T-helper 17 cell (primary cell): ENCODE data around the gene ECHS1. TPM values are rescaled to one million over a fixed set of nuclear protein-coding genes. Genes with fewer than 3 reads are reported as not detected.
A peak's percentile ranks its signal among the peaks of the same experiment; 100 is the strongest.
"Not testable (repeated sequence)": the region's sequence is repeated elsewhere in the genome, so short reads cannot be mapped to it uniquely, and the experiment has no call there.

ENCODE experiments used
- ATAC-seq: fragments of 150-1000 bp; cut with Tn5 transposase; 2 replicates; pipeline ENCODE4 v1.10.0; 2021; ENCODE audit warnings: mild to moderate bottlenecking, moderate library complexity
- DNase-seq, 3 donors: peaks; one replicate each; pipeline versions ENCODE4 v3.0.0 to v3.0.0-alpha.2; 2020 to 2021
- H3K9me3 ChIP-seq: one replicate; pipeline ENCODE4 v1.7.0; 2013; ENCODE audit warnings: low read length, mild to moderate bottlenecking; ENCODE audit not compliant: control insufficient read depth, poor library complexity, severe bottlenecking
- H3K27ac Mint-ChIP-seq: one replicate; pipeline ENCODE4 v1.8.0; 2022; ENCODE audit warnings: mild to moderate bottlenecking, moderate library complexity, mixed read lengths
- H3K27me3 Mint-ChIP-seq: one replicate; pipeline ENCODE4 v1.8.0; 2022; ENCODE audit warnings: mixed read lengths
- H3K36me3 Mint-ChIP-seq: one replicate; pipeline ENCODE4 v1.8.0; 2022; ENCODE audit warnings: low read depth, mixed read lengths
- H3K4me1 Mint-ChIP-seq: one replicate; pipeline ENCODE4 v1.8.0; 2022; ENCODE audit warnings: mild to moderate bottlenecking, mixed read lengths
- H3K4me3 Mint-ChIP-seq: one replicate; pipeline ENCODE4 v1.8.0; 2022; ENCODE audit warnings: mild to moderate bottlenecking, moderate library complexity, mixed read lengths
- total RNA-seq, 4 donors: library from RNA in 2 of 4; stranded (reverse) in 2 of 4; gene quantifications; one replicate each; pipeline ENCODE4 v1.2.3 and lab custom pipeline; 2022 to 2026

The ECHS1 gene
- total RNA-seq (10 to 100 TPM; 18.2 to 20.2 TPM), total RNA-seq (lab: John Stamatoyannopoulos, UW) (20.4 to 41.0 reads per million in 2 donors)

DNA sequence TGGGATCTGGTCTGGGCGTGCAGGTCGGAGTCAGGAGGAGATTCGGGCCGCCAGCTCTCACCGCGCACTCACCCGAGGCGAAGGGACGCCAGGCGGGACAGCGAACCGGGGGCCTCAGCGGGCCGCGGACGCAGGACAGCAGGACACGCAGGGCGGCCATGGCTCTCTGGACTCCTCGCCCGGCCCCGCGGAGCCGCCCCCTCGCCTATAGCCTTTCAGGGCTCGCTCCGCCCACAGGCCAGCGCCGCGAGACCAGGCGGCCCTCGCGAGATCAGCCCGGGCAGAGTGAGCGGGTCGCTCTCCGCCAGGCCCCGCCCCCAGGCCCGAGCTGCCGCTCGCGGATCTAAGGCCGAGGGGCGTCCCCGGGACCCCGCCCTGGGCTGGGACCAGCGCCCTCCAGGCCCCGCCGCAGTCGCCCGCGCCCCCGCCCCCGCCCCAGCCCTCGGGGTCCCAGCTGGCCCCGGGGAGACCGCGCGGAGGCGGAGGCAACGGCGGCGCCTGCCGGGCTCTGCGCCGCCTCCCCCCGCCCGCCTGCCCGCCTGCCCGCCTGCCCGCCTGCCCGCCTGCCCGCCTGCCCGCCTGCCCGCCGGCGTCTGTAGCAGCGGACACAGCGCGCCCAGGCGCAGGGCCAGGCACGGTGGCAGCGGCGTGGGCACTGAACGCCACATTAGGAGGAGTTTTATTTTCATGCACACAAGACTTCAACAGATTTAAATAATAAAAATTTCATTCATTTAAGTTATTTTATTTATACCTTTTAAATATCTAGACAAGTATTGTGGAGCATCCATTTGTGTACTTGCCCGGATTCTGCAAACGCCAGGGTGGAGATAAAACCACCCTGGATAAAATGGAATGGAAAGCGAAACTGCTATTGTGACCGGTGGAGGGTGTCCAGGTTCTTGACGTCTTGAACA is at the start of gene ECHS1:
ECHS1 (minus strand) TSS at position 181 of the 917 bp plus-strand sequence; CDS start at position 160, 21 bp downstream.
- Mint-ChIP-seq H3K4me3 (peak within 1 kb of the TSS; percentile 90), H3K27me3 (no peaks in the 10 kb centered on the region), H3K27ac (peak within 1 kb of the TSS; percentile 53), H3K36me3 (no peaks in the 10 kb centered on the region), H3K4me1 (peaks cover 6% of the 10 kb centered on the region)
- ATAC-seq (peak; percentile 99), DNase-seq (peak; percentile 89 to 94 (median 93))
- H3K9me3 ChIP-seq: no peaks in the 10 kb centered on the region

DNA sequence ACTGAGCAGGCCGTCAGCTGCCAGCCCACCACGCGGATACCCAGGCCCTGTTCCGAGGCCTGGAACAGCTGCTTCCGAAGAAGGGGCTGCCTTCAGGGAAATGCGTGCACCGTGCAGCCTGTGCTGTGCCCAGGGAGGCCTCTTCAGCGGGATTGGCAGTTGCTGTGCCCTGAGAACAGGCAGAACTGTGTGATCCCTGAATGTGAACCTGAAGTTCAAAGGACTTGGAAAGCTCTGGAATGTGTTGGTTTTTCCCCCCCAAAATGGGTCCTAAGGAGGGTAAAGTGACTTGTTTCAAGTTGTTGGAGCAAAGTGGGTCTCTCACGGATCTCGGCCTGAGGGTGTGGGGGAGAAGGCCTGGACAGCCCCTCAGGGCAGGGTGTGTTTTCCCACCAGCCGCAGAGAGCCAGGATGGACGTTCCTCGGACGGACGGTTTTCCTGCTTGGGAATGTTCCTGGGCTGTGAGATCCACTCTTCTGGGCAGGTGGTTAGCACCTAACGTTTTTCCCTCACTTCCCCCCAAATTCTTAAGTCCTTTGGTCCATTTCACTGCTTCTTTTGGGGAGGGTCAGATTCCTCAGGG is 49.2 kb upstream of the ECHS1 start:
- ATAC-seq (no peak), DNase-seq (no peak)
- Mint-ChIP-seq H3K36me3 (peaks cover 5% of the 10 kb centered on the region), H3K27ac (no peak overlapping the region), H3K4me3 (no peak overlapping the region), H3K27me3 (peaks cover 6% of the 10 kb centered on the region), H3K4me1 (peaks cover 5% of the 10 kb centered on the region)
- no peaks in the 10 kb centered on the region for H3K9me3 ChIP-seq

DNA sequence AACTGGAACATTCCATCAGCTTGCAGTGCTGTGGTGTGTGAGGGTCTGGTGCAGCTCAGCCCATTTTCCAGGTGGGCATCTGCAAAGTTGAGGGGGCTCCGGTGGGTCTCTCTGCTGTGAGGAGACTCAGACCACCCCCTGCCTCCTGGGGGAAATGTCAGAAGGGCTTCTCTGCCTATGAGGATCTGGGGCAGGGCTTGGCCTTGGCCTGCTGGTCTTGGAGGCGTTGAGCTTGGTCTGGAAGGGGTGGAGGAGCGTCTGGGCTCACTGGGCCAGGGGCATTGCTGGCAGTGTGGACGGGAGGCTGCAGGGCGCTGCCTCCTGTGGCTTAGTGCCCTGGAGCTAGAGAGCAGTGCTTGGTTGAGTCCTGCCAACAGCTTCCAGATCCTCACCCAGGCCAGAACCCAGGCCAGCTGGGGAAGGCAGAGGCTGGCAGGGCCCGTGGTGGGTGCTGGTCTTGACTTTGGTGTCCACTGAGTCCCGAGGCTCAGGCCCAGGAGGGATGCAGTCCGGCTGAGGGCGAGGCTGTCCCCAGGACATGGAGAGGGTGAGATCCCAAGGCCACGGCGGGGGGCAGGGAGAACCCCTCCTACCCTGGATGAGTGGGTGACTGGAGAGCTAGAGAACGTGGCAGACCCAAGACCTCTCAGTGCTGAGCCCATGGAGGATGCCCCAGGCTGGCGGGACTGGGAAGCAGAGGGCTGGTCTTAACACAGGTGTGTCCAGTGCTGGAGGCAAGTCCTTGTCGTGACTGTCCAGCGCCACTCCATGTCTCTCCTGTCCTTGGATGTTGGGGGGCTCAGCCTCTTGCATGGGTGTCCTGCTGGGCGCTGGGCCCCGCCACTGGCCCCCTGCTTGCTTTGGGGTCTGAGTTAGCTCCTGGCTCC is 48.4 kb upstream of the ECHS1 start:
- peaks cover 5% of the 10 kb centered on the region for H3K4me1 Mint-ChIP-seq

DNA sequence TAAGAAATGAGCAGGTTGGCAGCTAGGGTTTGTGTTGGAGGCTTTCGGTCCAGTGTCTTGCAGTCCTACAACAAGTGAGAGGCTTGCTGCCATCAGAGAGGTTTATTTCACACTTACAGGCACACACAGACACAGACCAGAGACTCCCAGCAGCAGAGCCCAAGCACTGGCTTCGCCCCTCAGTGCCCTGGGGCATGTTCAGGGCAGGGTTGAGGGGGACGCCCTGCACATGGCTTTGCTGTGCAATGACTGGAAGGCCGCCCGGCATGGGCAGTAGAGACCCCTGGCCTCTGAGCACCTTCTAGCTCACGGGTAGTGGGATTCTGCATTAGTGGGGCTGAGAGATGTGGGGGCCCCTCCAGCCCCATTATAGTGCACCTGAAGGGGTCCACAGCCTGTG is 47.4 kb upstream of the ECHS1 start:
- no peaks in the 10 kb centered on the region for H3K9me3 ChIP-seq
- ATAC-seq (no peak), DNase-seq (no peak)
- Mint-ChIP-seq H3K27me3 (peaks cover 6% of the 10 kb centered on the region), H3K4me3 (no peak overlapping the region), H3K4me1 (peaks cover 5% of the 10 kb centered on the region), H3K36me3 (peaks cover 8% of the 10 kb centered on the region), H3K27ac (no peak overlapping the region)

More for the DNA sequence above, 48.4 kb upstream of the ECHS1 start:
- no peak overlapping the region for H3K27ac Mint-ChIP-seq
- ATAC-seq: no peak
- peaks cover 6% of the 10 kb centered on the region for H3K27me3 Mint-ChIP-seq
- DNase-seq: no peak
- no peaks in the 10 kb centered on the region for H3K9me3 ChIP-seq
- peak overlapping the region; percentile 21 for H3K4me3 Mint-ChIP-seq
- peaks cover 5% of the 10 kb centered on the region for H3K36me3 Mint-ChIP-seq

DNA sequence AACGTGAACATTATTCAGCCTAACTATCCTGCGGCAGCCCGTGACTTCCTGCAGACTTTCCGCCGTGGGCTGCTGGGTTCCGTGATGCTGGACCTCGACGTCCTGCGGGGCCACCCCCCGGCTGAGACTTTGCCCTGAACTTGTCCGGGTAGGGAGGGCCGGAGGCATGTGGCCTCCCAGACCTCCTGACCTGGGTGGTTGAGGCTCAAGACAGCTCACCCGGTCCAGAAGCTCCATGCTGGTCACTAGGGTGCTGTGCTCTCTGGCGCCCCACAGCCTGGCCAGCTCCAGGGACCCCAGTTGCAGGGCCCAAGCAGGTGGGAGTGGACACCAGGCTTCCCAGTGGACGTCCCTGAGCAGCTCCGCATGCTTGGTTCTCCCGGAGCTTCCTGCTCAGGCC is 46.9 kb upstream of the ECHS1 start:
- DNase-seq (no peak), ATAC-seq (no peak)
- H3K27me3 Mint-ChIP-seq: peaks cover 6% of the 10 kb centered on the region
- H3K4me1 Mint-ChIP-seq: peaks cover 5% of the 10 kb centered on the region
- H3K4me3 Mint-ChIP-seq: no peak overlapping the region
- no peaks in the 10 kb centered on the region for H3K9me3 ChIP-seq
- H3K27ac Mint-ChIP-seq: no peak overlapping the region
- peaks cover 8% of the 10 kb centered on the region for H3K36me3 Mint-ChIP-seq

DNA sequence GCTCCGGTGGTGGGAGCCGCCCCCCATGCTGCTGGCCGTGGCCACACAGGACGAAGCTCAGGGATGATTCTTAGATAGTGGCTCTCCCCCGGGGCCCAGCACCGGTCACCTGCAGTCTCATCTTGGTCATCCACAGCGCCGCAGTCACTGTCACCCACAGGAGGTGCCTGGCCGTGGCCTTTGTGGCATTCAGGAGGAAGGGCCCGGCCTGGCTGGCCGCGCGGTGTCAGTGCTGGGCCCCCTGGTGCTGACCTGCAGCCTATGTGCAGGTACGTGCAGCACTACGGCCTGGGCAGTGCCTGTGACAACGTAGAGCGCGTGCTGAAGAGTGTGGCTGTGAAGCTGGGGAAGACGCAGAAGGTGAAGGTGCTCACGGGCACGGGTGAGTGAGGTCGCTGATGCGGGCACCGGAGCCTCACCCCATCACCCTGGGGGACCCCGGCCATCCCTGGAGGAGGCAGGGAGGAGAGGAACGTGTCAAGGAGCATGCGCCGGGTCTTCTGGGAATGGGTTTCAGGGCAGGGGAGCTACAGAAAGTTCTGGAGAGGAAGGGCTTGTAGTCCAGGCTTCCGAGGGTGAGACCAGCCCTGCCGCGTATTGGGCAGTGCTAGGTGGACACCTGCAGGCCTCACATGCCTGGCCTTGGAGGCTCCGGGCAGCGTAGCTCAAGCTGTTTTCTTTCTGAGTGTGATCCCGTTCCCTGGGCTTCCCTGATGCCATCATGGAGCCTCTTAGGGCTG is 46.2 kb upstream of the ECHS1 start:
- Mint-ChIP-seq H3K36me3 (peaks cover 8% of the 10 kb centered on the region), H3K27ac (no peak overlapping the region), H3K27me3 (peaks cover 6% of the 10 kb centered on the region), H3K4me3 (no peak overlapping the region), H3K4me1 (peaks cover 5% of the 10 kb centered on the region)
- no peaks in the 10 kb centered on the region for H3K9me3 ChIP-seq
- no peak for ATAC-seq
- no peak for DNase-seq

DNA sequence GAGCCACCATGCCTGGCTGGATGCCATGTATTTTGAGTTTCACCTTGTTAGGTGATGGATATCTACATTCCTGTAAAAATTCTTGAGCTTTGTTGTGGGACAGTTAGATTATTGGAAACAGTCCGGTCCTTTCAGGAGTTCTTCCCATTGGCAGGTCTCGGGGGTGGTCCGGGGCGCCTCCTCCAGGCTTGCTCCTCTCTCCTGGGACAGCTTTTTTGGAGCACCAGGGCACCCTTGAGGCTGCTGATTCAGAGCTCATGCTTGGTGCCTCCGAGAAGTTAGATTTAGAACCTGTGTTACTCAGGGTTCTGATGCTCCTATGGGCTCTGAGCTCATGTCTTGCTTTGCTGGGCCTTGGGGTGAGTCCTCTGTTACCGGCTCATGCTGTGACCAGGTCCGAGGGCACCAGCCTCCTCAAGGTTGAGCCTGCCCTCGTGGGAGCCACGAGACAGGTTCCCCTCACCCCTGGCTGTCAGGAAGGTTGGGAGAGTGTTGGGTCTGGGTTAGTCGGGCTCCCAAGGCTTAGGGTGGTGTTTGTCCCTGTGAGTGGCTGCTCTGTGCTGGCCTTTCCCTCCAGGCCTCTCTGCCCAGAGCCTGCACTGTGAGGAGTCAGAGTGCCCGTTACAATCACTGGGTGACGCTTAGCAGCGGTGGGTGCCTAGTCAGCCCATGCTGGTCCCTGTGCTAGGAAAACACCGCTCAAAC is 45.3 kb upstream of the ECHS1 start:
- peaks cover 6% of the 10 kb centered on the region for H3K27me3 Mint-ChIP-seq
- no peak overlapping the region for H3K27ac Mint-ChIP-seq
- no peak overlapping the region for H3K4me3 Mint-ChIP-seq
- H3K36me3 Mint-ChIP-seq: peaks cover 9% of the 10 kb centered on the region
- no peak for ATAC-seq
- no peak for DNase-seq
- peaks cover 5% of the 10 kb centered on the region for H3K4me1 Mint-ChIP-seq
- no peaks in the 10 kb centered on the region for H3K9me3 ChIP-seq

DNA sequence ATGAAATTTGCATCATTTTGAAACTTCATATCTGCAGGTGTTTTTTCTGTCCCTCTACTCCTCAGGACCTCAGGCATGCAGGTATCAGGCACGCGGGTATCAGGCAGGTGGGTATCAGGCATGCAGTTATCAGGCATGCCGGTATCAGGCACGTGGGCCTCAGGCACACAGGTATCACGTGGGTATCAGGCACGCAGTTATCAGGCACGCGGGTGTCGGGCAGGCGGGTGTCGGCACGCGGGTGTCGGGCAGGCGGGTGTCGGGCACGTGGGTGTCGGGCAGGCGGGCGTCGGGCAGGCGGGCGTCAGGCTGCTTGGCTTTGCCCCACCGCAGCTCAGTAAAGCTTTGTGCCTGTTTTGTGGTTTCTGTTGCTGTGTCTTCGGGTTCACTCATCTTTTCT is 42.6 kb upstream of the ECHS1 start:
- ATAC-seq (no peak), DNase-seq (no peak)
- H3K4me3 Mint-ChIP-seq: no peak overlapping the region
- H3K36me3 Mint-ChIP-seq: peaks cover 15% of the 10 kb centered on the region
- H3K27ac Mint-ChIP-seq: no peak overlapping the region
- H3K9me3 ChIP-seq: peaks cover 18% of the 10 kb centered on the region
- H3K27me3 Mint-ChIP-seq: no peaks in the 10 kb centered on the region
- H3K4me1 Mint-ChIP-seq: no peaks in the 10 kb centered on the region

DNA sequence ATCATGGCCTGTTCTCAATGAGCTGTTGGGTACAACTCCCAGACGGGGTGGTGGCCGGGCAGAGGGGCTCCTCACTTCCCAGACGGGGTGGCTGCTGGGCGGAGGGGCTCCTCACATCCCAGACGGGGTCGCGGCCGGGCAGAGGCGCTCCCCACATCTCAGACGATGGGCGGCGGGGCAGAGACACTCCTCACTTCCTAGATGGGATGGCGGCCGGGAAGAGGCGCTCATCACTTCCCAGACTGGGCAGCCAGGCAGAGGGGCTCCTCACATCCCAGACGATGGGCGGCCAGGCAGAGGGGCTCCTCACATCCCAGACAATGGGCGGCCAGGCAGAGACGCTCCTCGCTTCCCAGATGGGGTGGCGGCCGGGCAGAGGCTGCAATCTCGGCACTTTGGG is 41.2 kb upstream of the ECHS1 start:
- not testable (repeated sequence) for H3K4me1 Mint-ChIP-seq, ATAC-seq, DNase-seq, H3K27ac Mint-ChIP-seq, H3K27me3 Mint-ChIP-seq, H3K4me3 Mint-ChIP-seq
- peaks cover 15% of the 10 kb centered on the region for H3K36me3 Mint-ChIP-seq
- peaks cover 19% of the 10 kb centered on the region for H3K9me3 ChIP-seq

DNA sequence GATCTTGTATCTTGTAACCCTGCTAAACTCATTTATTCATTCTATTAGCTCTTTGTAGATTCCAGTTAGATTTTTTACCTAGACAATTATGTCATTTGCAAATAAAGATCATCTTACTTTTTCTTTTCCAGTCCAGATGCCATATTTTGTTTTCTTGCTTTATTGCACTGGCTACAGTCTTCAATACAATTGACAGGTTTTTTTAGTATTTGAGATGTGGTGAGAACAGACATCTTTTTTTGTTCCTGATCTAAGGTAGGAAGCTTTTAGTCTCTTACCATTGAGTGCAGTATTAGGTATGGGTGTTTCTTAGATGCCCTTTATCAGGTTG is 39.2 kb upstream of the ECHS1 start:
- Mint-ChIP-seq H3K36me3 (peaks cover 13% of the 10 kb centered on the region), H3K27me3 (no peaks in the 10 kb centered on the region), H3K27ac (no peak overlapping the region), H3K4me1 (peaks cover 2% of the 10 kb centered on the region), H3K4me3 (no peak overlapping the region)
- no peak for ATAC-seq
- DNase-seq: no peak
- peaks cover 19% of the 10 kb centered on the region for H3K9me3 ChIP-seq

DNA sequence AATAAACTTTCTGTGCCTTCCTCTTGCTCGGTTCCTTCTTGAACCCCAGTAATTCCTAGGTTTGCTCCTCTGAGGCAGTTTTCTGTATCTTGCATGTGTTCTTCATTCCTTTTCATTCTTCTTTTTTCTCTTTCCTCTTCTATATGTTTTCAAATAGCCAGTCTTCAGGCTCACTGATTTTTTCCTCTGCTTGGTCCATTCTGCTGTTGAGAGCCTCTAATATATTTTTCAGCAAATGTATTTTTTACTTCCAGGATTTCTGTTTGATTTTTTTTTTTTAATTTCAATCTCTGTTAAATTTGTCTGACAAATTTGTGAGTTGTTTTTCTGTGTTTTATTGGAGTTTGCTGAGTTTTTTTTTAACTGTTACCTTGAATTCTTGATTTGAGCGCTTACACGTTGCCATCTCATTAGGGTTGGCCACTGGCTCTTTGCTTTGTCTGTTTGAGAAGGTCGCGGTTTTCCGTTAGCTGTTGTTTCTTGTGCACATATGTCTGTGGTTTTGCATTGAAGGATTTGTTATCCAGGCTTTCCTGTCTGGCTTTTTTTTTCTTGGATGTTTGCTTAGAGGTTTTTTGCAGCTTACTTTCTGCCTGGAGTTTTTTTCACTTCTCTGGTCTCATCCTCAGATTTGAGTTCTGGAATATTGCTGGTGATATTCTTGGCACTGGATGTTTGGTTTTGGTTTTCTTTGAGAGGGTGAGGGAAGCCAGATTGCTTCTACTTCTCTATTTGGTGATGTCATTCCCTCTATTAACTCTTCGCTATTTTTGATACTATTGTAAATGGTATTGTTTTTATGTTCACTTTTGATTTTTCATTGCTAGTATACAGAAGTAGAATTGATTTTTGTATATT is 38.6 kb upstream of the ECHS1 start:
- Mint-ChIP-seq H3K27me3 (no peaks in the 10 kb centered on the region), H3K4me1 (peaks cover 6% of the 10 kb centered on the region), H3K36me3 (peaks cover 18% of the 10 kb centered on the region), H3K4me3 (no peak overlapping the region), H3K27ac (no peak overlapping the region)
- ATAC-seq: no peak
- DNase-seq: no peak
- H3K9me3 ChIP-seq: peaks cover 19% of the 10 kb centered on the region
